GM12878 (cell line): ENCODE data around the gene B4GALT3. TPM values are rescaled to one million over a fixed set of nuclear protein-coding genes. Genes with fewer than 3 reads are reported as not detected.

Experiments used
- ATF7 ChIP-seq: fragments of 450-650 bp; IDR thresholded peaks from 2 replicates; pipeline ENCODE4 v1.6.1; 2016; ENCODE audit warnings: low read depth, mild to moderate bottlenecking
- BMI1 ChIP-seq: fragments of 450-650 bp; IDR thresholded peaks from 2 replicates; pipeline ENCODE4 v1.6.1; 2016; ENCODE audit warnings: mild to moderate bottlenecking, moderate library complexity, borderline replicate concordance
- BRCA1 ChIP-seq: IDR thresholded peaks from 2 replicates; pipeline ENCODE4 v1.6.1; 2011; ENCODE audit warnings: low read depth, low read length, improper control_type of control experiment
- CHD1 ChIP-seq: IDR thresholded peaks from 2 replicates; pipeline ENCODE4 v1.6.1; 2012; ENCODE audit warnings: low read depth, low read length, improper control_type of control experiment
- CHD2 ChIP-seq: IDR thresholded peaks from 2 replicates; pipeline ENCODE4 v1.6.1; 2011; ENCODE audit warnings: low read depth, low read length, improper control_type of control experiment, borderline replicate concordance
- CHD4 ChIP-seq: fragments of 200-600 bp; sonication (generic); IDR thresholded peaks from 2 replicates; pipeline ENCODE4 v1.6.1; 2016; ENCODE audit warnings: mild to moderate bottlenecking
- CREM ChIP-seq: IDR thresholded peaks from 2 replicates; pipeline ENCODE4 v1.6.1; 2014; ENCODE audit warnings: antibody characterized with exemption, low read depth
- EGR1 ChIP-seq, 2 experiments: IDR thresholded peaks; 1 replicate in 1 of 2; 2 replicates in 1 of 2; pipeline ENCODE4 v1.6.1; 2011 to 2012; ENCODE audit warnings: low read depth in 2 of 2, low read length in 2 of 2, borderline replicate concordance in 1 of 2, mild to moderate bottlenecking in 1 of 2, moderate library complexity in 1 of 2
- ETV6 ChIP-seq, 2 experiments: fragments of 450-650 bp in 1 of 2; IDR thresholded peaks in 1 of 2; conservative IDR thresholded peaks in 1 of 2; 2 replicates each; pipeline ENCODE4 v1.6.1; 2014; ENCODE audit warnings: antibody characterized with exemption in 1 of 2, borderline replicate concordance in 1 of 2, low read depth in 1 of 2, mild to moderate bottlenecking in 1 of 2, moderate library complexity in 1 of 2
- GATAD2B ChIP-seq: fragments of 450-650 bp; conservative IDR thresholded peaks from 2 replicates; pipeline ENCODE4 v1.6.1; 2017; ENCODE audit warnings: low read depth, mild to moderate bottlenecking, moderate library complexity
- IRF4 ChIP-seq: IDR thresholded peaks from 2 replicates; pipeline ENCODE4 v1.6.1; 2011; ENCODE audit warnings: low read depth, low read length
- JUNB ChIP-seq: IDR thresholded peaks from 2 replicates; pipeline ENCODE4 v1.6.1; 2016; ENCODE audit warnings: antibody characterized with exemption, mild to moderate bottlenecking
- KLF5 ChIP-seq: fragments of 450-650 bp; IDR thresholded peaks from 2 replicates; pipeline ENCODE4 v1.6.1; 2014; ENCODE audit warnings: mild to moderate bottlenecking; ENCODE audit not compliant: partially characterized antibody
- NFYB ChIP-seq: IDR thresholded peaks from 2 replicates; pipeline ENCODE4 v1.6.1; 2011; ENCODE audit warnings: low read depth, mild to moderate bottlenecking, low read length, improper control_type of control experiment, moderate library complexity; ENCODE audit not compliant: insufficient read depth
- NR2C2 ChIP-seq: IDR thresholded peaks from 2 replicates; pipeline ENCODE4 v1.6.1; 2011; ENCODE audit warnings: borderline replicate concordance, low read depth; ENCODE audit not compliant: control insufficient read depth, insufficient read length
- PML ChIP-seq: IDR thresholded peaks from 2 replicates; pipeline ENCODE4 v1.6.1; 2012; ENCODE audit warnings: low read length, inconsistent platforms
- RAD51 ChIP-seq: fragments of 450-650 bp; IDR thresholded peaks from 2 replicates; pipeline ENCODE4 v1.6.1; 2016; ENCODE audit warnings: moderate library complexity, mild to moderate bottlenecking, inconsistent platforms
- RBBP5 ChIP-seq: fragments of 200-600 bp; sonication (generic); conservative IDR thresholded peaks from 2 replicates; pipeline ENCODE4 v1.6.1; 2016
- RFX5 ChIP-seq: IDR thresholded peaks from 2 replicates; pipeline ENCODE4 v1.6.1; 2011; ENCODE audit warnings: low read depth, low read length, improper control_type of control experiment
- SIN3A ChIP-seq: IDR thresholded peaks from 2 replicates; pipeline ENCODE4 v1.6.1; 2012; ENCODE audit warnings: low read depth, low read length, improper control_type of control experiment
- TCF12 ChIP-seq: IDR thresholded peaks from 2 replicates; pipeline ENCODE4 v1.6.1; 2011; ENCODE audit warnings: low read depth, mild to moderate bottlenecking, low read length
- polyA plus RNA-seq, 11 experiments: library from polyadenylated mRNA; depleted of rRNA in 4 of 11; unstranded in 6 of 11; stranded (reverse) in 5 of 11; fragments of >200 nt; fragmentation: Nextera tagmentation in 4 of 11; fragmentation: Illumina TruSeq in 1 of 11; extraction: Ambion mirVana in 4 of 11; extraction: Trizol in 1 of 11; gene quantifications; 1 replicate in 1 of 11; 2 replicates in 10 of 11; pipeline versions ENCODE4 v1.2.1 to v1.2.3, GENCODE V29; 2011 to 2016; ENCODE audit warnings: inconsistent platforms in 2 of 11, missing spikeins in 2 of 11, low read depth in 1 of 11
- total RNA-seq, 4 experiments: library from RNA; depleted of rRNA in 3 of 4; stranded (reverse); fragments of >200 nt in 3 of 4; fragmentation: Illumina TruSeq in 1 of 4; extraction: Trizol in 1 of 4; gene quantifications; 2 replicates each; pipeline versions ENCODE4 v1.2.1 to v1.2.3, GENCODE V29; 2013 to 2021
- TF ChIP-seq, protein P1 (sequence below): fragments of 450-650 bp; IDR thresholded peaks from 2 replicates; pipeline ENCODE4 v1.6.1; 2017; ENCODE audit warnings: borderline replicate concordance
- TF ChIP-seq, protein P2 (sequence below): fragments of 450-650 bp; IDR thresholded peaks from 2 replicates; pipeline ENCODE4 v1.6.1; 2014; ENCODE audit warnings: mild to moderate bottlenecking
- TF ChIP-seq, protein P3 (sequence below): fragments of 450-650 bp; IDR thresholded peaks from 2 replicates; pipeline ENCODE4 v1.6.1; 2017; ENCODE audit warnings: mild to moderate bottlenecking, moderate library complexity
- TF ChIP-seq, protein P4 (sequence below): fragments of 450-650 bp; IDR thresholded peaks from 2 replicates; pipeline ENCODE4 v1.6.1; 2016; ENCODE audit warnings: mild to moderate bottlenecking

The B4GALT3 gene
- total and polyA plus RNA-seq, 10 of the 15 experiments (the other 5 are each of a cell fraction or from before 2014, with no cell fraction given): 27.1 to 58.9 (median 42.6) TPM

- TF ChIP-seq, protein P1, sequence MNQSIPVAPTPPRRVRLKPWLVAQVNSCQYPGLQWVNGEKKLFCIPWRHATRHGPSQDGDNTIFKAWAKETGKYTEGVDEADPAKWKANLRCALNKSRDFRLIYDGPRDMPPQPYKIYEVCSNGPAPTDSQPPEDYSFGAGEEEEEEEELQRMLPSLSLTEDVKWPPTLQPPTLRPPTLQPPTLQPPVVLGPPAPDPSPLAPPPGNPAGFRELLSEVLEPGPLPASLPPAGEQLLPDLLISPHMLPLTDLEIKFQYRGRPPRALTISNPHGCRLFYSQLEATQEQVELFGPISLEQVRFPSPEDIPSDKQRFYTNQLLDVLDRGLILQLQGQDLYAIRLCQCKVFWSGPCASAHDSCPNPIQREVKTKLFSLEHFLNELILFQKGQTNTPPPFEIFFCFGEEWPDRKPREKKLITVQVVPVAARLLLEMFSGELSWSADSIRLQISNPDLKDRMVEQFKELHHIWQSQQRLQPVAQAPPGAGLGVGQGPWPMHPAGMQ: no peak
- TF ChIP-seq ATF7: peak; percentile 91
- no peak for TF ChIP-seq GATAD2B
- TF ChIP-seq CHD4: no peak
- TF ChIP-seq, protein P2, sequence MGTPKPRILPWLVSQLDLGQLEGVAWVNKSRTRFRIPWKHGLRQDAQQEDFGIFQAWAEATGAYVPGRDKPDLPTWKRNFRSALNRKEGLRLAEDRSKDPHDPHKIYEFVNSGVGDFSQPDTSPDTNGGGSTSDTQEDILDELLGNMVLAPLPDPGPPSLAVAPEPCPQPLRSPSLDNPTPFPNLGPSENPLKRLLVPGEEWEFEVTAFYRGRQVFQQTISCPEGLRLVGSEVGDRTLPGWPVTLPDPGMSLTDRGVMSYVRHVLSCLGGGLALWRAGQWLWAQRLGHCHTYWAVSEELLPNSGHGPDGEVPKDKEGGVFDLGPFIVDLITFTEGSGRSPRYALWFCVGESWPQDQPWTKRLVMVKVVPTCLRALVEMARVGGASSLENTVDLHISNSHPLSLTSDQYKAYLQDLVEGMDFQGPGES: no peak; the same call in 1 of the 2 replicates
- TF ChIP-seq, protein P3, sequence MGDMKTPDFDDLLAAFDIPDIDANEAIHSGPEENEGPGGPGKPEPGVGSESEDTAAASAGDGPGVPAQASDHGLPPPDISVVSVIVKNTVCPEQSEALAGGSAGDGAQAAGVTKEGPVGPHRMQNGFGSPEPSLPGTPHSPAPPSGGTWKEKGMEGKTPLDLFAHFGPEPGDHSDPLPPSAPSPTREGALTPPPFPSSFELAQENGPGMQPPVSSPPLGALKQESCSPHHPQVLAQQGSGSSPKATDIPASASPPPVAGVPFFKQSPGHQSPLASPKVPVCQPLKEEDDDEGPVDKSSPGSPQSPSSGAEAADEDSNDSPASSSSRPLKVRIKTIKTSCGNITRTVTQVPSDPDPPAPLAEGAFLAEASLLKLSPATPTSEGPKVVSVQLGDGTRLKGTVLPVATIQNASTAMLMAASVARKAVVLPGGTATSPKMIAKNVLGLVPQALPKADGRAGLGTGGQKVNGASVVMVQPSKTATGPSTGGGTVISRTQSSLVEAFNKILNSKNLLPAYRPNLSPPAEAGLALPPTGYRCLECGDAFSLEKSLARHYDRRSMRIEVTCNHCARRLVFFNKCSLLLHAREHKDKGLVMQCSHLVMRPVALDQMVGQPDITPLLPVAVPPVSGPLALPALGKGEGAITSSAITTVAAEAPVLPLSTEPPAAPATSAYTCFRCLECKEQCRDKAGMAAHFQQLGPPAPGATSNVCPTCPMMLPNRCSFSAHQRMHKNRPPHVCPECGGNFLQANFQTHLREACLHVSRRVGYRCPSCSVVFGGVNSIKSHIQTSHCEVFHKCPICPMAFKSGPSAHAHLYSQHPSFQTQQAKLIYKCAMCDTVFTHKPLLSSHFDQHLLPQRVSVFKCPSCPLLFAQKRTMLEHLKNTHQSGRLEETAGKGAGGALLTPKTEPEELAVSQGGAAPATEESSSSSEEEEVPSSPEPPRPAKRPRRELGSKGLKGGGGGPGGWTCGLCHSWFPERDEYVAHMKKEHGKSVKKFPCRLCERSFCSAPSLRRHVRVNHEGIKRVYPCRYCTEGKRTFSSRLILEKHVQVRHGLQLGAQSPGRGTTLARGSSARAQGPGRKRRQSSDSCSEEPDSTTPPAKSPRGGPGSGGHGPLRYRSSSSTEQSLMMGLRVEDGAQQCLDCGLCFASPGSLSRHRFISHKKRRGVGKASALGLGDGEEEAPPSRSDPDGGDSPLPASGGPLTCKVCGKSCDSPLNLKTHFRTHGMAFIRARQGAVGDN: no peak
- TF ChIP-seq PML: peak; percentile 50; the same call in 1 of the 2 replicates
- peak; percentile 55; the same call in 1 of the 2 replicates for TF ChIP-seq IRF4
- TF ChIP-seq TCF12: peak; percentile 96
- no peak for TF ChIP-seq BMI1
- peak; percentile 59; the same call in 1 of the 2 replicates for TF ChIP-seq RAD51
- TF ChIP-seq KLF5: no peak
- no peak for TF ChIP-seq SIN3A
- peak; percentile 98 for TF ChIP-seq RFX5
- TF ChIP-seq CHD2: peak; percentile 73; the same call in 1 of the 2 replicates
- peak in 1 of 2 experiments; percentile 65; a peak in 2 of 3 replicates for TF ChIP-seq EGR1 (IDR thresholded peaks at IDR 0.05; ENCODE audit: borderline replicate concordance in 1 of 2, low read depth in 2 of 2, low read length in 2 of 2)
- TF ChIP-seq, protein P4, sequence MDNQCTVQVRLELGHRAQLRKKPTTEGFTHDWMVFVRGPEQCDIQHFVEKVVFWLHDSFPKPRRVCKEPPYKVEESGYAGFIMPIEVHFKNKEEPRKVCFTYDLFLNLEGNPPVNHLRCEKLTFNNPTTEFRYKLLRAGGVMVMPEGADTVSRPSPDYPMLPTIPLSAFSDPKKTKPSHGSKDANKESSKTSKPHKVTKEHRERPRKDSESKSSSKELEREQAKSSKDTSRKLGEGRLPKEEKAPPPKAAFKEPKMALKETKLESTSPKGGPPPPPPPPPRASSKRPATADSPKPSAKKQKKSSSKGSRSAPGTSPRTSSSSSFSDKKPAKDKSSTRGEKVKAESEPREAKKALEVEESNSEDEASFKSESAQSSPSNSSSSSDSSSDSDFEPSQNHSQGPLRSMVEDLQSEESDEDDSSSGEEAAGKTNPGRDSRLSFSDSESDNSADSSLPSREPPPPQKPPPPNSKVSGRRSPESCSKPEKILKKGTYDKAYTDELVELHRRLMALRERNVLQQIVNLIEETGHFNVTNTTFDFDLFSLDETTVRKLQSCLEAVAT: peak; percentile 37
- peak in 1 of 2 experiments; percentile 75; a peak in 2 of 4 replicates for TF ChIP-seq ETV6 (conservative IDR thresholded peaks at IDR 0.05 in 1 of 2, IDR thresholded peaks at IDR 0.05 in 1 of 2; ENCODE audit: borderline replicate concordance in 1 of 2, low read depth in 1 of 2)
- TF ChIP-seq CREM: peak; percentile 74; the same call in 1 of the 2 replicates
- no peak for TF ChIP-seq BRCA1
- TF ChIP-seq NFYB: peak; percentile 95
- TF ChIP-seq JUNB: no peak; the same call in 1 of the 2 replicates
- no peak for TF ChIP-seq RBBP5
- TF ChIP-seq NR2C2: no peak
- no peak for TF ChIP-seq CHD1
These were observed 8.0 kb upstream of the B4GALT3 start (continued) for GRCh38 chr1:161185282-161185682.
